ENCODE results near the gene NFIA. TPM values are rescaled to one million over a fixed set of nuclear protein-coding genes. Genes with fewer than 3 reads are reported as not detected.

NFIA gene
- total RNA-seq, 1 experiment from 2014 or later = 0.35 TPM

DNA sequence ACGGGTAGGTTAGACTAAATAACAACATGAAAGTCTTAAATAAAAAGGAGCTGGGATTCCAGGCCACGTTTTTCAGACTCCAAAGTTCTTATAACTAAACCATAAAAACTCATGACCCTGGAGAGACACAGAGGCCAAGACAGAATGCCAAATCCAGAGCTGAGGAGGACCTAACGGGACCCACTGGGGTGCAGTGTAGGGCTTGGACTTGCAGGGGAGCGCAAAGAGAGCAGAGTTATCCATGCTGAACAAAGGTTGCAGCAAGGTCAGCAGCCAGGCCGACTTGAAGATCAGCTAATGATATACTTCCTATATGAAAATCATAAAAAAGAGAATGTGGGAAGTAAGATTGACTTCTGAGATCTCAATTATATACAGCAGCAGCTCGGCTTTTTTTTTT lies 405.4 kb downstream of the NFIA start:
- Histone ChIP-seq H3T11ph (ENCODE audit: low read length) (no peak overlapping the region), H3K9me3 (ENCODE audit: control insufficient read depth, low read depth, low read length) (no peaks in the 10 kb centered on the region), H3K27ac (ENCODE audit: insufficient read length, low read depth, low read length) (no peak overlapping the region), H3K23me2 (ENCODE audit: insufficient read length, low read depth, low read length, poor library complexity, severe bottlenecking) (no peaks in the 10 kb centered on the region), H4K20me1 (ENCODE audit: control insufficient read depth, insufficient read depth, insufficient read length) (no peaks in the 10 kb centered on the region), H2BK15ac (ENCODE audit: low read depth, low read length) (no peak overlapping the region), H3K4ac (ENCODE audit: low read depth, low read length) (no peak overlapping the region), H3K14ac (ENCODE audit: insufficient read depth, low read length) (no peak overlapping the region), H2AFZ (ENCODE audit: low read length) (no peak overlapping the region), H2BK5ac (ENCODE audit: insufficient read length, low read length) (no peak overlapping the region), H4K8ac (replicated peaks; ENCODE audit: insufficient read length, low read depth, low read length) (no peak overlapping the region), H3K18ac (ENCODE audit: insufficient read length, low read depth, low read length) (no peak overlapping the region), H3K9ac (ENCODE audit: extremely low read depth, insufficient read length, low read length) (no peak overlapping the region), H2BK120ac (ENCODE audit: low read depth, low read length, poor library complexity, severe bottlenecking) (no peak overlapping the region), H3K56ac (ENCODE audit: insufficient read length, low read depth, low read length) (no peak overlapping the region), H3K4me1 (ENCODE audit: insufficient read depth, low read length) (no peaks in the 10 kb centered on the region), H3K23ac (ENCODE audit: insufficient read length, low read depth, low read length) (no peak overlapping the region), H3K27me3 (ENCODE audit: insufficient read depth, low read length) (no peaks in the 10 kb centered on the region), H4K5ac (ENCODE audit: insufficient read length, low read depth, low read length) (no peak overlapping the region), H3K79me2 (ENCODE audit: insufficient read depth, low read length) (no peaks in the 10 kb centered on the region), H2BK20ac (ENCODE audit: low read depth, low read length, poor library complexity, severe bottlenecking) (no peak overlapping the region), H2AK5ac (ENCODE audit: insufficient read length, low read length) (no peak overlapping the region), H4K91ac (ENCODE audit: insufficient read length, low read depth, low read length) (no peak overlapping the region), H3K4me2 (ENCODE audit: insufficient read depth, insufficient read length, low read length) (no peak overlapping the region), H2BK12ac (ENCODE audit: insufficient read length, low read depth, low read length) (no peak overlapping the region), H3K79me1 (ENCODE audit: insufficient read depth, low read depth, low read length, poor library complexity, severe bottlenecking) (no peaks in the 10 kb centered on the region)
- Mint-ChIP-seq H3K27me3 (ENCODE audit: low read depth) (peaks cover 41% of the 10 kb centered on the region), H3K4me1 (no peaks in the 10 kb centered on the region), H3K36me3 (ENCODE audit: insufficient read depth in 1 of 3, low read depth in 3 of 3) (no peaks in the 10 kb centered on the region), H3K9me3 (peaks cover 0 to 5% of the 10 kb centered on the region in 2 experiments; a peak in 2 of 5 replicates), H3K4me3 (no peak overlapping the region), H3K27ac (no peak overlapping the region)
- no CpG with 5 or more reads among the region's 6 CpGs for WGBS (ENCODE audit: extremely low coverage, insufficient read length, low lambda C conversion rate)
- TF ChIP-seq, protein P1, sequence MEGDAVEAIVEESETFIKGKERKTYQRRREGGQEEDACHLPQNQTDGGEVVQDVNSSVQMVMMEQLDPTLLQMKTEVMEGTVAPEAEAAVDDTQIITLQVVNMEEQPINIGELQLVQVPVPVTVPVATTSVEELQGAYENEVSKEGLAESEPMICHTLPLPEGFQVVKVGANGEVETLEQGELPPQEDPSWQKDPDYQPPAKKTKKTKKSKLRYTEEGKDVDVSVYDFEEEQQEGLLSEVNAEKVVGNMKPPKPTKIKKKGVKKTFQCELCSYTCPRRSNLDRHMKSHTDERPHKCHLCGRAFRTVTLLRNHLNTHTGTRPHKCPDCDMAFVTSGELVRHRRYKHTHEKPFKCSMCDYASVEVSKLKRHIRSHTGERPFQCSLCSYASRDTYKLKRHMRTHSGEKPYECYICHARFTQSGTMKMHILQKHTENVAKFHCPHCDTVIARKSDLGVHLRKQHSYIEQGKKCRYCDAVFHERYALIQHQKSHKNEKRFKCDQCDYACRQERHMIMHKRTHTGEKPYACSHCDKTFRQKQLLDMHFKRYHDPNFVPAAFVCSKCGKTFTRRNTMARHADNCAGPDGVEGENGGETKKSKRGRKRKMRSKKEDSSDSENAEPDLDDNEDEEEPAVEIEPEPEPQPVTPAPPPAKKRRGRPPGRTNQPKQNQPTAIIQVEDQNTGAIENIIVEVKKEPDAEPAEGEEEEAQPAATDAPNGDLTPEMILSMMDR (conservative IDR thresholded peaks at IDR 0.05) = no peak
- DNase-seq = no peak

All from H9 (cell line).